Measurements from ENCODE around the gene ADCY6. TPM values are rescaled to one million over a fixed set of nuclear protein-coding genes. Genes with fewer than 3 reads are reported as not detected.
"Not testable (repeated sequence)": the region's sequence is repeated elsewhere in the genome, so short reads cannot be mapped to it uniquely, and the experiment has no call there.

The ADCY6 gene
- total RNA-seq, 1 experiment from 2014 or later: 31.1 TPM

DNA sequence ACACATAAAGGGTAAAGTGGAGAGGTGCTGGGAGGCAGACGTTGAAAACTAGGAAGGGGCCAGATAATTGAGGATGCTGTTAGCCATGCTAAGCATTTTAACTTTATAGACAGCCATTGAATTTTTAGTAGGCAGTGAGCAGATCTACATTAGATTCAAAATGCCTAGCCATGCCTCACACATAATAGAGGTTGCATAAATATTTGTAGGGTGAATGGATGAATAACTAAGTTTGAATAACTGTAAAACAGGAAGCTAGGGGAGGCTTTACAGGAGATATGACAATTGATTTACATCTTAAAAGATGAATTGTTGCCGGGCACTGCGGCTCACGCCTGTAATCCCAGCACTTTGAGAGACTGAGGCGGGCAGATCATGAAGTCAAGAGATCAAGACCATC, 60.1 kb downstream of the ADCY6 start:
- no peak overlapping the region for H3K27ac Mint-ChIP-seq
- Histone ChIP-seq H3K4me2 (ENCODE audit: insufficient read depth, insufficient read length, low read length) (no peak overlapping the region), H4K20me1 (ENCODE audit: control insufficient read depth, insufficient read depth, insufficient read length) (no peaks in the 10 kb centered on the region), H3K14ac (ENCODE audit: insufficient read depth, low read length) (no peak overlapping the region), H2BK120ac (ENCODE audit: low read depth, low read length, poor library complexity, severe bottlenecking) (no peak overlapping the region), H2BK20ac (ENCODE audit: low read depth, low read length, poor library complexity, severe bottlenecking) (no peak overlapping the region), H3K4ac (ENCODE audit: low read depth, low read length) (no peak overlapping the region), H2BK5ac (ENCODE audit: insufficient read length, low read length) (no peak overlapping the region), H2AFZ (ENCODE audit: low read length) (no peak overlapping the region), H3T11ph (ENCODE audit: low read length) (no peak overlapping the region), H3K9me3 (ENCODE audit: control insufficient read depth, low read depth, low read length) (no peaks in the 10 kb centered on the region), H3K23me2 (ENCODE audit: insufficient read length, low read depth, low read length, poor library complexity, severe bottlenecking) (no peaks in the 10 kb centered on the region), H3K23ac (ENCODE audit: insufficient read length, low read depth, low read length) (no peak overlapping the region), H3K79me1 (ENCODE audit: insufficient read depth, low read depth, low read length, poor library complexity, severe bottlenecking) (no peaks in the 10 kb centered on the region), H2AK5ac (ENCODE audit: insufficient read length, low read length) (no peak overlapping the region), H3K56ac (ENCODE audit: insufficient read length, low read depth, low read length) (no peak overlapping the region), H4K5ac (ENCODE audit: insufficient read length, low read depth, low read length) (no peak overlapping the region), H3K4me1 (ENCODE audit: insufficient read depth, low read length) (no peaks in the 10 kb centered on the region), H3K27me3 (ENCODE audit: insufficient read depth, low read length) (no peaks in the 10 kb centered on the region), H3K18ac (ENCODE audit: insufficient read length, low read depth, low read length) (no peak overlapping the region), H2BK12ac (ENCODE audit: insufficient read length, low read depth, low read length) (no peak overlapping the region), H3K9ac (ENCODE audit: extremely low read depth, insufficient read length, low read length) (no peak overlapping the region), H4K8ac (replicated peaks; ENCODE audit: insufficient read length, low read depth, low read length) (no peak overlapping the region), H2BK15ac (ENCODE audit: low read depth, low read length) (no peak overlapping the region), H3K27ac (ENCODE audit: insufficient read length, low read depth, low read length) (no peak overlapping the region), H4K91ac (ENCODE audit: insufficient read length, low read depth, low read length) (no peak overlapping the region), H3K79me2 (ENCODE audit: insufficient read depth, low read length) (no peaks in the 10 kb centered on the region)
- peaks cover 2% of the 10 kb centered on the region; the same call in 1 of the 2 replicates for H3K27me3 Mint-ChIP-seq (ENCODE audit: low read depth)
- TF ChIP-seq, protein P1, sequence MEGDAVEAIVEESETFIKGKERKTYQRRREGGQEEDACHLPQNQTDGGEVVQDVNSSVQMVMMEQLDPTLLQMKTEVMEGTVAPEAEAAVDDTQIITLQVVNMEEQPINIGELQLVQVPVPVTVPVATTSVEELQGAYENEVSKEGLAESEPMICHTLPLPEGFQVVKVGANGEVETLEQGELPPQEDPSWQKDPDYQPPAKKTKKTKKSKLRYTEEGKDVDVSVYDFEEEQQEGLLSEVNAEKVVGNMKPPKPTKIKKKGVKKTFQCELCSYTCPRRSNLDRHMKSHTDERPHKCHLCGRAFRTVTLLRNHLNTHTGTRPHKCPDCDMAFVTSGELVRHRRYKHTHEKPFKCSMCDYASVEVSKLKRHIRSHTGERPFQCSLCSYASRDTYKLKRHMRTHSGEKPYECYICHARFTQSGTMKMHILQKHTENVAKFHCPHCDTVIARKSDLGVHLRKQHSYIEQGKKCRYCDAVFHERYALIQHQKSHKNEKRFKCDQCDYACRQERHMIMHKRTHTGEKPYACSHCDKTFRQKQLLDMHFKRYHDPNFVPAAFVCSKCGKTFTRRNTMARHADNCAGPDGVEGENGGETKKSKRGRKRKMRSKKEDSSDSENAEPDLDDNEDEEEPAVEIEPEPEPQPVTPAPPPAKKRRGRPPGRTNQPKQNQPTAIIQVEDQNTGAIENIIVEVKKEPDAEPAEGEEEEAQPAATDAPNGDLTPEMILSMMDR (conservative IDR thresholded peaks at IDR 0.05): no peak
- no CpG with 5 or more reads among the region's 5 CpGs for WGBS (ENCODE audit: extremely low coverage, insufficient read length, low lambda C conversion rate)
- no peak for DNase-seq
- peaks cover 4 to 8% of the 10 kb centered on the region in 2 experiments; a peak in 3 of 4 replicates for H3K4me1 Mint-ChIP-seq
- H3K4me3 Mint-ChIP-seq: no peak overlapping the region
- peaks cover 0 to 2% of the 10 kb centered on the region in 2 experiments; a peak in 1 of 5 replicates for H3K9me3 Mint-ChIP-seq
- peaks cover 0 to 2% (median 0%) of the 10 kb centered on the region in 3 experiments; a peak in 2 of 7 replicates for H3K36me3 Mint-ChIP-seq (ENCODE audit: insufficient read depth in 1 of 3, low read depth in 3 of 3)

DNA sequence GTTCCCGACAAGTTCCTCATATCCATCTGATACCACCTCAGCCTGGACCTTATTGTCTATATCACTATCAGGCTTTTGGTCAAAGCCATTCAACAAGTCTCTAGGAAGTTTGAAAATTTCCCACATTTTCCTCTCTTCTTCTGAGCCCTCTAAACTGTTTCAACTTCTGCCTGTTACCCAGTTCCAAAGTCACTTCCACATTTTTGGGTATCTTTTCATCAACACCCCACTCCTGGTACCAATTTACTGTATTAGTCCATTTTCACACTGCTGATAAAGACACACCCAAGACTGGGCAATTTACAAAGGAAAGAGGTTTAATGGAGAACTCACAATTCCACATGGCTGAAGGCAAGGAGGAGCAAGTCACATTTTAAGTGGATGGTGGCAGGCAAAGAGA, 68.2 kb downstream of the ADCY6 start:
- H2BK12ac ChIP-seq (ENCODE audit: insufficient read length, low read depth, low read length); H4K20me1 ChIP-seq (ENCODE audit: control insufficient read depth, insufficient read depth, insufficient read length); H3K4me3 Mint-ChIP-seq; H3K9ac ChIP-seq (ENCODE audit: extremely low read depth, insufficient read length, low read length); H3K79me2 ChIP-seq (ENCODE audit: insufficient read depth, low read length); H2BK120ac ChIP-seq (ENCODE audit: low read depth, low read length, poor library complexity, severe bottlenecking); H3K9me3 ChIP-seq (ENCODE audit: control insufficient read depth, low read depth, low read length); H3K27me3 Mint-ChIP-seq (ENCODE audit: low read depth); H2BK20ac ChIP-seq (ENCODE audit: low read depth, low read length, poor library complexity, severe bottlenecking); H2AFZ ChIP-seq (ENCODE audit: low read length); H3K27ac ChIP-seq (ENCODE audit: insufficient read length, low read depth, low read length); H3K27me3 ChIP-seq (ENCODE audit: insufficient read depth, low read length); H3K14ac ChIP-seq (ENCODE audit: insufficient read depth, low read length); H4K8ac ChIP-seq (replicated peaks; ENCODE audit: insufficient read length, low read depth, low read length); H3K23ac ChIP-seq (ENCODE audit: insufficient read length, low read depth, low read length); DNase-seq; H3K4me2 ChIP-seq (ENCODE audit: insufficient read depth, insufficient read length, low read length); H3K4ac ChIP-seq (ENCODE audit: low read depth, low read length); H3K23me2 ChIP-seq (ENCODE audit: insufficient read length, low read depth, low read length, poor library complexity, severe bottlenecking); H4K5ac ChIP-seq (ENCODE audit: insufficient read length, low read depth, low read length); H4K91ac ChIP-seq (ENCODE audit: insufficient read length, low read depth, low read length); H2AK5ac ChIP-seq (ENCODE audit: insufficient read length, low read length); H3K4me1 ChIP-seq (ENCODE audit: insufficient read depth, low read length); H2BK5ac ChIP-seq (ENCODE audit: insufficient read length, low read length); H3T11ph ChIP-seq (ENCODE audit: low read length); H3K27ac Mint-ChIP-seq; H3K4me1 Mint-ChIP-seq; H2BK15ac ChIP-seq (ENCODE audit: low read depth, low read length); H3K18ac ChIP-seq (ENCODE audit: insufficient read length, low read depth, low read length); H3K79me1 ChIP-seq (ENCODE audit: insufficient read depth, low read depth, low read length, poor library complexity, severe bottlenecking); H3K56ac ChIP-seq (ENCODE audit: insufficient read length, low read depth, low read length): not testable (repeated sequence)
- no CpG with 5 or more reads among the region's 1 CpG for WGBS (ENCODE audit: extremely low coverage, insufficient read length, low lambda C conversion rate)
- Mint-ChIP-seq H3K9me3 (peaks cover 25% of the 10 kb centered on the region in 2 experiments), H3K36me3 (ENCODE audit: insufficient read depth in 1 of 3, low read depth in 3 of 3) (peaks cover 14 to 18% (median 16%) of the 10 kb centered on the region in 3 experiments)
